Measurements from ENCODE around the gene TMC3.

The TMC3 gene

DNA sequence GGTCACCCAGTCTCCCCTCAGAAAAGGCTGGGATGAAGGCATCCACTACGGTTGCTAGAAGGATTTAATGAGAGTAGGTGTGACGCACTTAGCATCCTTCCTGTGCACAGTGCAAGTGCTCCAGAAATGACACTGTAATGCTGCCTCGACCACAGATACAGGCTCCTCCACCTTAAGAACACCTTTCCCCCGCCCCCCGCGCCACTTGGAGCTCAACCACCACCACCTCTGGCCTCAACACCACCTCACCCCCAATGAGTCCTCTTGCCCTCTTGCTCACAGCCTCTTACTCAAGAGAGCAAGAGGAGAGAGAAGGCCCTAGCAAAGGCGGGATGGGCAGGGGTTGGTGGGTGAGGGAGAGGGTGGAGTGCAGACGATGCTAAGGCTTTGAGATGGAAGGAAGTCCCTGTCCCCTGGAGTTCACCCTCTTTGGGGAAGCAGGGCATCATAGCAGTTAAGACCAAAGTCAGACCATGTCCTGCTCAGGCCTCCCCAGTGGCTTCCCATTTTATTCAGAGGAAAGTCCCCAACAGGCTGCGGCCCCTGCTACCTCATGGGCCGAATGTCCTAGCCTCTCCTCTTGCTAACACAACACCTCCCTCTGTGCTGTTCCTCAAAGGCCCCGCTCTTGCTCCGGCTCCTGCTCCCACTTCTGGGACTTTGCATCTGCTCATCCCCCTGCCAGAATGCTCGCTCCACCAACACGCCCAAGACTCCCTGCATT is 58.4 kb downstream of the TMC3 start:
- Histone ChIP-seq H3K27me3 (ENCODE audit: control insufficient read depth, insufficient read depth, low read length) (no peaks in the 10 kb centered on the region), H3K4me3 (ENCODE audit: low read length) (no peak overlapping the region), H3K27ac (ENCODE audit: low read length) (no peak overlapping the region), H3K36me3 (ENCODE audit: control insufficient read depth, low read depth, low read length) (peaks cover 20% of the 10 kb centered on the region), H3K9me3 (ENCODE audit: control insufficient read depth, low read depth, low read length) (no peaks in the 10 kb centered on the region), H3K4me1 (ENCODE audit: control insufficient read depth, low read depth, low read length) (no peaks in the 10 kb centered on the region), H3K9ac (ENCODE audit: low read length) (no peak overlapping the region)

DNA sequence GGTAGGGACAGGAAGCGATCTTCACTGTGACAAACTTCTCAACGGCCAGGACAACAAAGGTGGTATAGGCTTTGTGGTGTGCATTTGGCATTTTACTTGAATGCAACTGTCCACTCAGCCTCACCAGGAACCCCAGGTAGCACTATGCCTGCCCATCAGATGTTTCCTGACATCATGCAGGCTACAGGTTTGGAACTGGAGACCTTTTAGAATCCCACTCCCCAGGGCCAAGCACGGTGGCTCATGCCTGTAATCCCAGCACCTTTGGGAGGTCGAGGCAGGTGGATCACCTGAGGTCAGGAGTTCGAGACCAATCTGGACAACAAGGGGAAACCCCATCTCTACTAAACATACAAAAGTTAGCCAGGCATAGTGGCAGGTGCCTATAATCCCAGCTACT is 59.6 kb downstream of the TMC3 start:
- Histone ChIP-seq H3K4me3 (ENCODE audit: low read length) (no peak overlapping the region), H3K9me3 (ENCODE audit: control insufficient read depth, low read depth, low read length) (no peaks in the 10 kb centered on the region), H3K9ac (ENCODE audit: low read length) (no peak overlapping the region), H3K36me3 (ENCODE audit: control insufficient read depth, low read depth, low read length) (peaks cover 15% of the 10 kb centered on the region), H3K27ac (ENCODE audit: low read length) (no peak overlapping the region), H3K4me1 (ENCODE audit: control insufficient read depth, low read depth, low read length) (no peaks in the 10 kb centered on the region), H3K27me3 (ENCODE audit: control insufficient read depth, insufficient read depth, low read length) (no peaks in the 10 kb centered on the region)

DNA sequence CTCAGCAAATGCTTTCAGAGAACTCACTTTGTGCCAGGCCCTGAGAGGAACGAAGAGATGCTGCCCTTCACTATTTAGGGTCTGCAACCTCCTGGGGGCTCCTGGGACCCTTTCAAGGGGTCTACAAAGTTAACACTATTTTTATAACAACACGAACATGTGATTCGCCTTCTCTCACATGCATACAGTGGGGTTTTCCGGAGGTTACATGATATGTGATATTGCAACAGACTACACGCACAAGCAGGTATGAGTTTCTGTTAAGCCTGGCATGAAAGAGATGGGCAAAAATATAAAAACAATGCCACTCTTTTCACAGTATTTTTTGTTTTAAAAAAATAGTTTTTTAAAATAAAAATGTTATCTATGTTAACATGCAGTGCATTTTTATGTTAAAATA is 60.3 kb downstream of the TMC3 start:
- no peak overlapping the region for H3K27ac ChIP-seq (ENCODE audit: low read length)
- peaks cover 13% of the 10 kb centered on the region for H3K36me3 ChIP-seq (ENCODE audit: control insufficient read depth, low read depth, low read length)
- H3K4me3 ChIP-seq (ENCODE audit: low read length), result no peak overlapping the region

DNA sequence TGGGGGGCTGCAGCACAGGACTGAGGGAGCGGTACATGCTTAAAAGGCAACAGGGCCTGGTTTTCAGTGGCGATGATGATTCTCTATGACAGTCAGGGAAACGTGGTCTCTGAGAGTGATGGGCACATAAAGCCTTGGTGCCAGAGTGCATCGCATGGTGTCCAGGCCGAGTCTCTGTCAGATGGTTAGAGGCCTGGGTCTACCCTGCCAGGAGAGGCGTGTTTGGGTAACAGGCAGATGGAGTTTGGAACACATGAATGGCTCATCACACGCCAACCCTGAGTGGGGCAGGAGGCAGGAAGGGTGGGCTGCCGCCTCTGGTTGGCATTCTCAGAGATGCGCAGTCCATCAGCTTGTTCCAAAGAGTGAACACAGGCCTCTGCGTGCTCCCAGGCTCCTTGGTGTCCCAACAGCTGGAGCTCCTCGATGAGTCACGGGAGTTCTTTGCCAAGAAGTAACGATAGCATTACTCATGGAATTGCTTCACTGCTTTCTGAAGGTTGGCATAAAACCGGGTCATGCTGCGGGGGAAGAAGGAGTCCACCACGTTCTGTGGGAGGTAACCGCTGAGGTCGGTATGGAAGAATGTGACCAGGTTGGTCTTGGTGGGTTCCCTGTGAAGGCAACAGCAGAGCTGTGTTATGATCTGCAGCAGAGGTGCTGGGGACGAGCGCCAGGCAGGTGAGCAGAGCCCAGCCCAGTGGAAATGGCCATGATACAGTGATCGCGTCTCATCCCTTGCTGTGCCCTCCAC is 61.0 kb downstream of the TMC3 start:
- H3K27me3 ChIP-seq (ENCODE audit: control insufficient read depth, insufficient read depth, low read length), result no peaks in the 10 kb centered on the region
- no peaks in the 10 kb centered on the region for H3K4me1 ChIP-seq (ENCODE audit: control insufficient read depth, low read depth, low read length)
- H3K27ac ChIP-seq (ENCODE audit: low read length), result no peak overlapping the region
- H3K4me3 ChIP-seq (ENCODE audit: low read length), result no peak overlapping the region
- H3K9ac ChIP-seq (ENCODE audit: low read length), result no peak overlapping the region
- H3K36me3 ChIP-seq (ENCODE audit: control insufficient read depth, low read depth, low read length), result peaks cover 7% of the 10 kb centered on the region
- no peaks in the 10 kb centered on the region for H3K9me3 ChIP-seq (ENCODE audit: control insufficient read depth, low read depth, low read length)

More for the DNA sequence above, 60.3 kb downstream of the TMC3 start:
- no peak overlapping the region for H3K9ac ChIP-seq (ENCODE audit: low read length)
- H3K9me3 ChIP-seq (ENCODE audit: control insufficient read depth, low read depth, low read length), result no peaks in the 10 kb centered on the region
- no peaks in the 10 kb centered on the region for H3K4me1 ChIP-seq (ENCODE audit: control insufficient read depth, low read depth, low read length)
- H3K27me3 ChIP-seq (ENCODE audit: control insufficient read depth, insufficient read depth, low read length), result no peaks in the 10 kb centered on the region

DNA sequence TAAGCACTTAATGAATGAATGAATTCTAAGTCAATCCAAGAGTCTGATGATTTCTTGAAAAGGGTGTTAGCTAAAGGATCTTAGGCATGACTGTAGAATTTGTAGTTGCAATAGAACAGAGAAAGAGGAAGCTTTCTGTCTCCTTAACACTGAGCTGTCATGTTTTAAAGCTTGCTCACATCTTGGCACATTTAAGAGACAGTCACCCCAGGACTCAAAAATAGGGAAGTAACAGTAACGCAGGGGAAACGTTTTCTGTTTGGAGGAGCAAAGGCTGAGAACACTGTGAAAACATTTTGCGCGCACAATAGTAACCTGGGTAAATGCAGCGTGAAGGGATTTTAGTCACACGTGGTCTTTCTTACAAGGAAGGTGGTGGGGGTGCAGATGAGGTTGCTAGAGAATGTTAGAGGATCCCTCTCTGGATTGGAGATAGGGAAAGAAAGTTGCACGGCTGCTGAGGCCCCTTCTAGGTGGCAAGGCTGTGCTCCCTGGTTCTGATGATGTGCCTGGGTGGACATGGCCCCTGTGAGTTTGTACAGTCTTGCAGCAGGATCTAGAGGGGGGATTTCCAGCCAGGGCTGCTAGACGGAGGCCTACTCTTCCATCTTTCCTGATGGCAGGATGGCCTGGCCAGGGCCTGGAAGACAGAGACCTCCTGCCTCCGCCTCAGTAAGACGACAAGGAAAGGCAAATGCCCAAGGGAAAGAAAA is 62.1 kb downstream of the TMC3 start:
- Histone ChIP-seq H3K9ac (ENCODE audit: low read length) (no peak overlapping the region), H3K4me1 (ENCODE audit: control insufficient read depth, low read depth, low read length) (no peaks in the 10 kb centered on the region), H3K9me3 (ENCODE audit: control insufficient read depth, low read depth, low read length) (no peaks in the 10 kb centered on the region), H3K36me3 (ENCODE audit: control insufficient read depth, low read depth, low read length) (peaks cover 3% of the 10 kb centered on the region), H3K27me3 (ENCODE audit: control insufficient read depth, insufficient read depth, low read length) (no peaks in the 10 kb centered on the region), H3K27ac (ENCODE audit: low read length) (no peak overlapping the region), H3K4me3 (ENCODE audit: low read length) (no peak overlapping the region)

DNA sequence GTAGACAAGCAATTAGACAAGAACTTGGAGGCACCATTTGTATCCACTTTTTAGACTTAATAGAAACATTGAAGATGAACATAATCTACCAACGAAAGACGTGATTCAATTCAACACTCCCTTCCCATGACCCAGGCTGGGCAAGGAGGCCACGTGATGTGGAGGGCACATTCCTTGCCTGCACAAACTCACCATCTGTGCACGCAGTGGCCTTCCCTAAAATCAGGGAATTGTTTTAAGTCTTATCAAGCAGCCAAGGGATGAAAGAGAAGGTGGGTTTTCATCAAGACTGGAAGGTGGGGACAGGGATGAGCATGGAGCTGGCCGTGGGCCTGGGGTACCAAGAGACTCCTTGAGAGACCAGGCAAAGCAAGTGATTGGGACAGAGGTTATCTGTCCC is 63.5 kb downstream of the TMC3 start:
- Histone ChIP-seq H3K36me3 (ENCODE audit: control insufficient read depth, low read depth, low read length) (peaks cover 3% of the 10 kb centered on the region), H3K9me3 (ENCODE audit: control insufficient read depth, low read depth, low read length) (no peaks in the 10 kb centered on the region), H3K27me3 (ENCODE audit: control insufficient read depth, insufficient read depth, low read length) (no peaks in the 10 kb centered on the region), H3K9ac (ENCODE audit: low read length) (no peak overlapping the region), H3K4me1 (ENCODE audit: control insufficient read depth, low read depth, low read length) (no peaks in the 10 kb centered on the region), H3K4me3 (ENCODE audit: low read length) (no peak overlapping the region), H3K27ac (ENCODE audit: low read length) (no peak overlapping the region)

DNA sequence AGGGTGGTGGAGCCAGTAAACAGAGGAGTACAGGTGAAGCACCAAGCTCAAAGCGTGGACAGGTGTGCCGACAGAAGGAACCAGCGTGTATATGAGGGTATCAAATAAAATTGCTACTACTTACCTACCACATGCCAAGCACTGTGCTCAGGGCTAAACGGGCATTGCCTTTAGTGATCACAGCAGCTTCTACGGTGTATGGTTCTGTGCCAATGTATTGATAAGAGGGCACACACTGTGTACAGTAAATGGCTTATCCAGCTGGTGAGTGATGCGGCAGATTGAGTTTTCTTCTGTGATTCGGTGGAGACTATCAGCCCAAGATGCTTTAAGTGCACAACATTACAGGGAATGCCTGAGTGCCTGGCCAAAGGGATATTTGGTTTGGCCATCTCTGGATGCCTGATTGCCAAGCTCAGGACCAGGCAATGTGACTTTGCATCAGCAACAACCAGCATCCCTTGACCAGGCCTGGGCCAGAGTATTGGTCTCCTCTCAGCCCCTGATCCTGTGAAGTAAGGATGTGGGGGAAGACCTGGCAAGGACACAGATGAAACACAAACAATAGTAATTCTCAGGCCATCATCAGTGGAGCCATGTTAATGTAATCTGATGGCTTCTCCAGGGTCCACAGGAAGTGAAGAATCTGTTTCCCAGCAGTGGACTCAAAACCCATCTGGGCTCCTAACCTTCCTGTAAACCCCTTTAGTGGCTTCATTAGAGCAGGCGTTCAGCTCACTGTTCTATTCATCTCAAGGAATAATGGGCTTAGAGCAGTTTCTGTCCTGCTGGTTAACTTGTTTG is 64.2 kb downstream of the TMC3 start:
- peaks cover 3% of the 10 kb centered on the region for H3K36me3 ChIP-seq (ENCODE audit: control insufficient read depth, low read depth, low read length)
- no peaks in the 10 kb centered on the region for H3K27me3 ChIP-seq (ENCODE audit: control insufficient read depth, insufficient read depth, low read length)
- H3K9me3 ChIP-seq (ENCODE audit: control insufficient read depth, low read depth, low read length), result no peaks in the 10 kb centered on the region
- no peak overlapping the region for H3K27ac ChIP-seq (ENCODE audit: low read length)
- H3K4me1 ChIP-seq (ENCODE audit: control insufficient read depth, low read depth, low read length), result no peaks in the 10 kb centered on the region
- H3K4me3 ChIP-seq (ENCODE audit: low read length), result no peak overlapping the region
- H3K9ac ChIP-seq (ENCODE audit: low read length), result no peak overlapping the region

DNA sequence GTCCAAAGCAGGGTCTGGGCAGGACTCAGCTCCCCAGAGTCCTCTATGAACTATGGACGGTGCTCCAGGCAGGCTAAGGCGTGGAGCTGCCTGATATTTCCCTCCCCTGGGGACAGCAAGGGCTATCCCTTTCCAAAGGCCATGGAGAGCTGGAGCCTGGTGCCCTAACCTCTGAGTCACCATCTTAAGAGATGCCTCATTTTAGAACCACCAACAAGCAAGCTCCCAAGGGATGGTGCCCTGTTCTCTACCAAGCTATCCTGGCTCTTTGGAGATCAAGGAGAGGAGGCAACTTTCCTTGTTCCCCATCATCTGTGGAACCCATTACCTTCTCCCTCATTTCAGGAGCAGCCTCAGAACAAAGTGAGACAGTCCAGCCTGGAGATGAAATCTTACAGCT is 65.8 kb downstream of the TMC3 start:
- Histone ChIP-seq H3K4me3 (ENCODE audit: low read length) (no peak overlapping the region), H3K27ac (ENCODE audit: low read length) (no peak overlapping the region), H3K9ac (ENCODE audit: low read length) (no peak overlapping the region), H3K4me1 (ENCODE audit: control insufficient read depth, low read depth, low read length) (peaks cover 15% of the 10 kb centered on the region), H3K9me3 (ENCODE audit: control insufficient read depth, low read depth, low read length) (no peaks in the 10 kb centered on the region), H3K36me3 (ENCODE audit: control insufficient read depth, low read depth, low read length) (peaks cover 3% of the 10 kb centered on the region), H3K27me3 (ENCODE audit: control insufficient read depth, insufficient read depth, low read length) (no peaks in the 10 kb centered on the region)

DNA sequence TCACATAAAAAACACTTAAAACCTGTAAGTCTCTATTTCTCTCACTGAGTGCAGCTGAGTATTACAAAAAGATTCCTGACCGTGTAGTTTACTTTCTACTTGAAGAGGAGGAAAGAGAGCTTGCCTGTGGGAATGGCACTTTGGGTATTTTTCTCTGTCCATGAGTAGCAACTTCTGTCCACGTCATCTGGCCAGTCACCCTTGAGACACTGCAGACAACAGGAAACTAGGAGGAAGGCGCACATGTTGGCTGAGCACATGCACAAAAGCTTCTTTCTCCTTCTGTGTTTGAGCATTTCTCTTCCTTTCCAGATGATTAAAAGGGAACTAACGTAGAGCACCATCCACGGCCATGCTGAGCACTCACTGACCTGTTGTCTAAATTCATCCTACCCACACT is 69.8 kb downstream of the TMC3 start:
- no peak overlapping the region for H3K27ac ChIP-seq (ENCODE audit: low read length)

DNA sequence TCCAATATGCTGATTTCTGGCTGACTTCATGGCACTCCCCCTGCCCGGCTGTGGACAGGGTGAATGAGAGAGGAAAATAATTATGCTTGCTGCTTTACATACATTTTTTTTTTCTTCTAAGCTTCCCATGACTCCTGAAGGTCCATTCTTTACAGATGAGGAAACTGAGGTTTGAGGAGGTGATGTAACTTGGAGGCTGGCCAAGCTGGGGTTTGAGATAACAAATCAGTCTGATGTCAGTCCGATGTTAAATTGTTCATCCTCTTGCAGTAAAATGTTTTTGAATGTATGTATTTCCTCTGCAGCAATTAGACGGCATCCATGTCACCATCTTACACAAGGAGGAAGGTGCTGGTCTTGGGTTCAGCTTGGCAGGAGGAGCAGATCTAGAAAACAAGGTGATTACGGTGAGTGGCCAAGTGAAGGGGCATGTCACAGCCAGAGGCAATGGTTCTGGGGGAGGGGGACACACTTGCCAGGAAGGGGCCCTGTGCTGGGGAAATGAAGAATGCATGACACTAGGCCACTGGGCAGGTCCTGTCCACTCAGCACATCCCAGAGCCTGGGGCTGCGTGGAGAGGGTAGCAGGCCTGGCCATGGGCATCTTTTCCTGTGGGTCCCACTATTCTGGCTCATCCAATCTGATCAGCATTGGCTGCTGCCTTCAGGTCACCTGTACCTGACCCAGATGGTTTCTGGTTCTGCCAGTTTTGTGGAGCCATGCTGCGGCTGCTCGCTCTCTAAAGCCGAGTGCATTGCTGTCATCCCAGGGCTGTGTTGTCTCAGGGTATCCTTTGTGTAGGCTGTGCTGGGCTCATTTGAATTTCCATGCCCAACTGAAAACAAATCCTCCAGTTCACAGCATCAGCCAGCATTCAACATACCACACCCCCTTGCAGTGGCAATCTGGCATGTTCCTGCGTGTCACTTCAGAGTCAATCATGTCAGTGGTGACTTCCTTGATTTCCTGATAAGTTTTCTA is 70.5 kb downstream of the TMC3 start:
- H3K4me3 ChIP-seq (ENCODE audit: low read length), result no peak overlapping the region
- no peak overlapping the region for H3K9ac ChIP-seq (ENCODE audit: low read length)
- no peaks in the 10 kb centered on the region for H3K9me3 ChIP-seq (ENCODE audit: control insufficient read depth, low read depth, low read length)
- H3K4me1 ChIP-seq (ENCODE audit: control insufficient read depth, low read depth, low read length), result peaks cover 23% of the 10 kb centered on the region
- H3K36me3 ChIP-seq (ENCODE audit: control insufficient read depth, low read depth, low read length), result no peaks in the 10 kb centered on the region
- H3K27ac ChIP-seq (ENCODE audit: low read length), result no peak overlapping the region
- no peaks in the 10 kb centered on the region for H3K27me3 ChIP-seq (ENCODE audit: control insufficient read depth, insufficient read depth, low read length)

More for the DNA sequence above, 69.8 kb downstream of the TMC3 start:
- no peaks in the 10 kb centered on the region for H3K9me3 ChIP-seq (ENCODE audit: control insufficient read depth, low read depth, low read length)
- H3K4me1 ChIP-seq (ENCODE audit: control insufficient read depth, low read depth, low read length), result peaks cover 23% of the 10 kb centered on the region
- no peaks in the 10 kb centered on the region for H3K27me3 ChIP-seq (ENCODE audit: control insufficient read depth, insufficient read depth, low read length)
- no peaks in the 10 kb centered on the region for H3K36me3 ChIP-seq (ENCODE audit: control insufficient read depth, low read depth, low read length)
- no peak overlapping the region for H3K9ac ChIP-seq (ENCODE audit: low read length)
- H3K4me3 ChIP-seq (ENCODE audit: low read length), result no peak overlapping the region
